NCI-H1694 (cell line): ENCODE measurements around the gene ZBTB7B.
A peak's percentile ranks its signal among the peaks of the same experiment; 100 is the strongest.

ENCODE experiments used
- DNase-seq: peaks from one replicate; lab custom pipeline; 2025; lab: John Stamatoyannopoulos, UW

ZBTB7B gene

DNA sequence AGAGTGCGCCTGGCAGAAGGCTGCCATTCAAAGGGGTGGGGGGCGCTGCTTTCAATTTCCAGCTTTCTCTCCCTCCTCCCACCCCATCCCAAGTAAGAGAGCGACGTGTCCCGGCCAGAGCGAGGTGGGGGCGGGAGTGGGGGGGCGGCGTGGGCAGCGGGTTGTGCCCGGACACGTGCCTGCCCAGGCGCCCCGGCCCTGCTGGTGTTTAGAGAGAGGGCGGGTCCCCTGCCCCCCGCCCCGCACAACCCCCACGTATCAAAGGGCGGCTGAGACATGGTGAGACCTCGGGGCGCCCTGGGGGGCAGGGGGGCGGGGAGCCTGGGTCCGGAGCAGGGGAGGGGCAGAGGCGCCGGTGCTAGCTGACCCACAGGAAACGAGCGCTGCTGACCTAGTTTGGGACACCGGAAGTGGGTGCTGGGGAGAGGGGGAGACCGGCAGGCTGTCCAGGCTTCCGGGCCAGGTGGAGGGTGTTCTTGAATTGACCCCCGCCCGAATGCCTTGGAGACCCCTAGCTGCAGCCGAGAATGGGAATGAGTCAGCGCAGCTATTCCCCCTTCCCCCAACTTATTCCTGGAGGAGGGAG lies 1.3 kb downstream of the ZBTB7B start:
- DNase-seq, result no peak

DNA sequence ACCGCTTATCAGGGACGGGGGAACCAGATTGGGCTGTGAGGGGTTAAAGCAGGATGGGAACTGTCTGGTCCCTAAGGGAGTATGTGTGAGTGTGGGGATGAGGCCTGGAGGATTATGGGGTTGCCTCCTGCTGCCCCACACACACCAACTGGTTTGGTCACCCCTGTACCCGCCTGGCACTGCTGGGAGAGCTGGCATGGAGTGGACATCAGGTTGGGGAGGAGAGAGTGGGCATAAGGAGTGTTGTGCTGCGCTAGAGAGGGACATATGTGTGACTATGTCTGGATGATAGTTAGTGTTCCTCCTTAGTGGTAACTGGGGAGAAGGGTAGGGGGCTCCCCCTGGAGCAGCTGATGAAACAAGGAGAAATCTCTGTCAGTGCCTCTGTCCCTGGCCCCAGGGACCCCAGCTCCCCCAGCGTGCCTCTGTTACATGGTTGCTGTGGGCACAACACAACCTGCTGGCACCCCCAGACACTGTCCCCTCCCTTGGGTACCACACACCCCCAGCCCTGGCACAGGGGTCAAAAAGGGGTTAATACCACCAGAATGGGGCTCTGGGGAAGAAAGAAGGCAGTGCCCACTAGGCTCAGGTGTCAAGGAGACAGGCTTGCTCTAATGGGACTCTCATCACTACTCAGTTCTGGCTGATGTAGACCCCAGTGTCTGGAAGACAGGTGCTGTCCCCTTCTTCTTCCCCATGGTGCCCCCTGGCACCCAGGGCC lies 1.9 kb downstream of the ZBTB7B start:
- DNase-seq, result no peak

DNA sequence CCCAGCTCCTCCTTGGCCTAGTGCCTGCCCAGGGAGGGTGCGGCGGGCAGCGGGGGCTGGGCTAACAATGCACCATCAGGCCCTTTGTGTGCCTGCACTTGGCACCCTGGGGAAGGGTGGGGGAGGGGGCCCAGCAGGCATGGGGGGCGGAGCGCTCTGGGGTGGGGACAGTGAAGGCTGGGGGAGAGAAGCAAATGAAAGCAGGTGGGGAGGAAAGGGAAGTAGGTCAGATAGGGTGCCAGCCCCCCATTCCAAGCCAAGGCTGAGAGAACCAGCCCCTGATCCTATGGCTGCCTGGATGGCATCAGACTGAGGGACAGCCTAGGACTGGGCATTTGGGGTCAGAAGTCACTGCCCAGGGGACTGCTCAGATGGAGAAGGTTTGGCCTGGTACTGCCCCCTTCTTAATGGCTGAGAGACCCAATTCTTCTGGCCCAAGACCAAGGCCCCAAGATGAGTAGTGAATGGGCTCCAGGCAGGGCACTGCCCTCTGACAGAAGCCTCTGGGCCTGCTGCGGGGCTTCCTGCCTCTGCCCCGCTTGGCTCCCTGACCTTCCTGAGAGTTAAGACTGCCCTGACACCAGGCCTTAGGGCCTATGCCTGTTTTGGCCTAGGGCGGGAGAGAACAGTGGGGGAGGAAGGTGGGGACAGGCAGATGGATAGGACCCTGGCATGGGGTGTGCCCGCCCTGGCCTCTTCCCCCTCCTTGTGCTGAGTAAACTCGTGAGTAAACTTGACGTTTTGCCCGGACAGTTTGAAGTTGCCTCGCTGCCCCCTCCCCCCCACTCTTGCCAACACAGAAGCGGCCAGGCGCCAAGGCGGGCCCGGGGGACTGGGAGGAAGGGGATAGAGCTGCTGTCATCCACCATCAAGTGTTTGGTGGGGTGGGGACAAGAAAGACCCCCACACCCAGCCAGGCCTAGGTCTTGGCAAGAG lies 2.7 kb downstream of the ZBTB7B start:
- no peak for DNase-seq

DNA sequence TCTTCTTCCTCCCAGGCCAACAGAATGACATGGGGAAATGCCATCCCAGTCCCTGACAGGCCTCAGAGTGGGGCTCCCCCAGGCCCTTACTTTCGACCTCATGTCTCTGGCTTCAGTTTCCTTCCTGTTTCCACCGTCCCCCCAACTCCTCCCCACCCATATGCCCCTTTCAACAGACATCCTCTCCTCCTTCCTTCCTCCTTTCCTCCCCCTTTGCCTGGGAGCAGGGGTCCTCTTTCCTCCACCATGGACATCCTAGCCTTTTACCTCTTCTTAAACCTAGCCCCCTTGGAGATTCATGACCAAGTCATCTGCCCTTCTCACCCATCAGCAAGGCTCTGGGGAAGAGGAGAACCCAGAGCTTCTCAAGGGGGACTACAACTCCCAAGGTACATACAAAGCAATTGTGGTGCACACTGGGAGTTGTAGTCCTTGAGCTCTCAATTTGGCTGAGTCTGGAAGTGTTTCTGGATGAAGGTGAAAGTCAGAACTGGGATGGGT lies 4.0 kb downstream of the ZBTB7B start:
- peak; percentile 65 for DNase-seq

DNA sequence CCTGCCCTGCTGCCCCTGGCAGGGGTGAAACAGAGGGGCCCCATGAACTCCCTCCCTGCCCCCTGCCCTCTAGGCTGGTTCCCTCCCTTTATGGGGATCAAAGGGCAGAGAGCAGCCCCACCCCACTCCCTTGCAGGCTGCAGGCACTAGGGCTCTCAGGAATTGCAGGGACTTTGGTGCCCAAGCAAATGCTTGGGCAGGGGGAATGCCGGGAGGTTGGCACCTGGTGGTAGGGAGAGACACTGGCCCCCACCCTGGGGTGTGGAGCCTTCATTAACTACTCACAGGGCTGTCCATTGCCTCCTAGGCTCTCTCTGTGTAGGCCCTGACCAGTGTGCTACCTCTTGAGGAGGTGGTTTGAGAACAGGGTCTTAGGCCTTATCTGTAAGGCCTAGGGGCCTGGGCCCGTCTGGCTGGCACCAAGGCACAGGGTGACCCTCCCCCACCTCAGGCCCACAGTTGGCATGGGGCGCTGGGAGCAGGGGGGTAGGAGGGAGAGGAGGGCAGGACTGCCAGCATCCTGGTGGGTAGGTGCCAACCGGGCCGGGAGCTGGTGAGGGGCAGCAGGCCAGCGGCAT lies 4.7 kb downstream of the ZBTB7B start:
- DNase-seq, result no peak

DNA sequence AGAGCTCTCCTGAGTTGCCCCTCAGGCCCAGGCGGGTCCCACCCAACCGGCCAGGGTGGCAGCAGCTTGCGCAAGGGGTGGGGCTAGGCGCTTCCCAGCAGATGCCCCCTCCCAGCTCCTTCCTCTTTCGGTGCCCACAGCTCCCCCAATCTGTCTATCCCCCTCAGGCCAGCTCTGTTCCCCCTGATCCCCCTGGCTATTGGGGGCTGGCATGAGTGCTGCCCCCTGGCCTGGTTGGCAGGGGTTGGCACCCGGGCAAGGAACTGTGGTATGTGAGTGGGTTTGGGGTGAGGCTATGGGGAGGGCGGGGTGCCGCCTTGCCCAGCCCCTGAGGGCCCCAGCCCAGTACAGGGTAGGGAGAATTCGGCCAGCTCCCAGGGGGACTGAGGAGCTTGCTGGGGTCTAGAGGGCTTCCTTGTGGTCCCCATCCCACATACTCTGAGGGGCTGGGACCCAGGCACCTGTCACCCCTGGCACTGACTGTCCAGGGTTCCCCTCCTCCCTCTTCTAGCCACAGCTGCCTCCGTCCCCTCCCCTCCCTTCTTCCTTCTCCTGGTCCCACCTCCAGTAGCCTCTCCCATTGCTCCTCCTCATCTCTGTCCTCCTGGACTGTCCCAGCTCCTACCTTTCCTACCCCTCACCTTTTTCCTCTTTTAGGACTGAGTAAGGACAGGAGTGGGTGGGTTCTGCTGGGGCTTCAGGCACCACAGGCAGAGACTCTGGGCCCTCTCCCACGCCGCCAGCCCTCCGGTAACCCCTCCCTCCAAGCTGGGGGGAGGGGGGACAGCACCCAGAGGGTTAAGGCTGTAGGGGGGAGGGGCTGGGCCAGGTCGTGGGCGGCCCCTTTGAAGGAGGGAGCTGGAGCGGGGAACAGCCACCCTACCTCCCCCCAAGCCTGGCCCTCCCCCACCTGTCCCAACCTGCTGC lies 5.7 kb downstream of the ZBTB7B start:
- DNase-seq, result no peak

DNA sequence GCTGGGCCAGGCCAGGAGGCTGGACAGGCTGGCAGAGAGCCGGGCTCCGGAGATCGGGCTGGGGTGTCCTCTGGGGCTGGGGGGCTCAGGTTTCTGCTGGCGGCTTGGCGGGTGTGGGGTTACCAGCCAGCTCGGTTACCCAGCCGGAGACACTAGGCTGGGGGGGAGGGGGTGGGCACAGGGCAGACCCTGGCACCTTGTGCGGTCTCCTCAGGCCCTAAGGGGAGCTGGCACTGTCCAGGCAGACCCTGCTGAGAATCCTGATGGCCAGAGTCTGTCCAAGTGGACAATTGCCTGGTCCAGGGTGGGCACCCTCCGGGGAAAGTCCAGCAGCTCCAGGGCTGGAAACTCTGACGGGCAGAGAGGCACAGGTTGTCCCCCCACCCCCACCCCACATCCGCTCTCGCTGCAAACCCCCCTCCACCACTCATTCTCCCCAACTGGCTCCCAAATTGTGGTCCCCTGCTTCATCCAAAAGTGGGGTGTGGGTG lies 6.7 kb downstream of the ZBTB7B start:
- no peak for DNase-seq

DNA sequence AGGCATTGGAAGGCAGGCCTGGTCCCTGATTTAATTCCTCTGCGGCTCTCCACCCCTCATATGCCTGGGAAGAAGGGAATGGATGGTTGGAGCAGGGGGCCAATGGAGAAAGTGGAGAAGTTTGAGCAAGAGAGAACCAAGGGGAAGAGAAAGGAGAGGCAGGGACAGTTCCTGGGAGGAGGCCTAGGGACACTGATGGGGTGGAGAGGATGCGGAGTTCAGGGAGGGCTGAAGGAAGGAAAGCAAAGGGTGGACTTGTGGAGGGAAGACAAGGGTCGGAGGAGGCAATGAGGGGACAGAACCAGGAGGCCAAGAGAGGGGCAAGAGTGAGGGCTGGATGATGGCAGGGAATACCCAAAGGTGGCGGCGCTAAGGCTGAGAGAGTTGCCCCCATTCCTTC lies 7.1 kb downstream of the ZBTB7B start:
- no peak for DNase-seq

DNA sequence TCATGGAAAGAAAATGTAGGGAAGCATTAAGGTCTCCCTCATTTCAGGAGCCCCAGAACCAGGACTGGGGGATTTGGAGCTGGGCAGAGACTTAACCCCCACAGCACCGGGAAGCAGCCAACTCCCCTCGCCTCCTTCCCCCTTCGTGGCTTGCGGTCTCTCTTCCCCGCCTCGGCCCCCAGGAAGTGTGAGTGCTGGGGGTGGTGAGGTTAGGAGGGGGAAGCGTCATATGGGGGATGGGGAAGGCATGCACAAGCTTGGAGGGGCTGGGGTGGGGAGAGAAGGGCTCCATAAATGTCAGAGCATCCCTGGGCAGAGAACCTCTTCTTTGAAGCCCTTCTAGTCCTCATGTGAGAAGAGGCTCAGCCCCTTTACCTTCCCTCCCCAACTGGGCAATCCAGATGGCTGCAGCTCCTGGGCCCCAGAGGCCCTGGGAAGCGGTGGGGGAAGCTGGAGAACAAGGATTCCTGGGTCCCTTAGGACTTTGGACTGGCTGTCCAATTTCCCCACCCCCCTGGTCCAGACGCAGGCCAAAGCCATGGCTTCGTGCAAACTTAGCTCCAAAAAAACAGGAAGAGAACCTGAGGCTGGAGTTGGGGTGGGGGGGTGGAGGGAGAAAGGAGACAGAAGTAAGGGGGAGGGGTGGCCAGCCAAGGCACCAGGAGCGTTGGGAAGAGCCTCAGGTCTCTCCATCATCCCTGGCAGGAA lies 7.8 kb downstream of the ZBTB7B start:
- no peak for DNase-seq

DNA sequence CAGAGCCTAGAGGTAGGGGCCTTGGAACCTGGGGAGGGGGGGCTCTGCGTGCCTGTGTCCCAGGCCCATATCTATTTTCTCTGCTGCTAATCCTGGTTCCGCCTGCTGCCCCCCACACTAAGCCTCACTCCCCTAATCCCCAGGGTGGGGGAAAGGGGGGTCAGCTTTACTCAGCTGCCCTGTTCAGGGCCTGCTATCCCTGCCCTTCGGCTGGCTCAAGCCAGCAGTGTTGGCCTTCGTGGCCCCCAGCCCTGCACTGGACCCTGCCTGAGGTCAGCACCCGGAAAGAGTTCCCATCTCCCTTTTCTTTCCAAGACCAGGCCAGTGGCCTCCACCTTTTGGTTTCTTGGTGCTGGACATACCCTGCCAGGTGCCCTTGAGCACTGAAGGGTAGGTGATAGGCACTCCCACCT lies 8.4 kb downstream of the ZBTB7B start:
- no peak for DNase-seq

DNA sequence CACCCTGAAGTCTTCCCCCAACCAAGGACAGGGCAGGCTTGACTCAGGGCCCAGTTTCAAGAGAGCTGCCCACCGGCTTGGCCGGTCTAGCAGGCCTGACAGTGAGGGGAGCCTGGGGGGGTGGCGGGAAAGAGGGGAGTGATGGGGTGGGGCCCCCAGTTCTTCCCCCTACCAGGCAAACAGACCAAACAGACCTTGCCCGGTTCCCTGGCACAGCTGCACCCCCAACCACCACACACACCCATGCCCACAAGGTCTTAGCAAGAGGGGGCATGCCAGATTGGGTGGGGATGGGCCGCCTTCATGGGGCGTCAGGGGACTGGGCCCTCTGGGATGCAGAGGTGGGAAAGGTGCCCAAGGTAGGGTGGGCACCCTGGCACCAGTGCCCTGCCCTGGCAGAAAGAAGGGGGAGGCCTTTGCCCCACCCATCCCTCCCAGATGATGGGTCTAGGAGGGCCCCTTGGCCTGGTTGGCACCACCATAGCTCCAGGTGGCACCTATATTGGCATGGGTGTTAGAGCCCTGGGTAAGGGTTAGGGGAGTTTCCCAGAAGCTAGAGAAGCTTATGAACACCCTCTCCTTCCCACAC lies 8.9 kb downstream of the ZBTB7B start:
- DNase-seq, result no peak

DNA sequence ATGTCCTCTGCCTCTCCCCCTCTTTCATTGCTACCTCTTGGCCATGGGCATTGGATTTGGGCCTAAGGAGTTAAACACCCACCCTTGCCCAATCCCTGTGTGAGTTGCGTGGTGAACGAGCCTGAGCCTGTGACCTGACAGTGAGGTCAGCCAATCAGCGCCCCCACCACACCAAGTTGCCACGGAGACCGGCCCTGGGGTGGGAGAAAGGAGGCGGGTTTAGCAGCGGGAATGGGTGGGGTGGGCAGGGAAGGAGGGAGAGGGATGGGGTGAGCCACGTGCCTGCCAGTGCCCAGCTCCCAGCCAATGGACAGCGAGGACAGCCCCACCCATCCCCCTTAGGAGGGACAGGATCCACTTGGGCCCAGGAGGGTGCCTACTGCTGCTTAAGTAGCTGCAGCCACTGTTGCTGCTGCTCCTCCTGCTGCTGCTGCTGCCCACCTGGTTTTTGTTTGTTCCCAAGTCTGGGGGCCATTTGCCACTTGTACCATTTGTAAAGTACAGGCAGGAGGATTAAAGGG lies 9.5 kb downstream of the ZBTB7B start:
- DNase-seq, result no peak

DNA sequence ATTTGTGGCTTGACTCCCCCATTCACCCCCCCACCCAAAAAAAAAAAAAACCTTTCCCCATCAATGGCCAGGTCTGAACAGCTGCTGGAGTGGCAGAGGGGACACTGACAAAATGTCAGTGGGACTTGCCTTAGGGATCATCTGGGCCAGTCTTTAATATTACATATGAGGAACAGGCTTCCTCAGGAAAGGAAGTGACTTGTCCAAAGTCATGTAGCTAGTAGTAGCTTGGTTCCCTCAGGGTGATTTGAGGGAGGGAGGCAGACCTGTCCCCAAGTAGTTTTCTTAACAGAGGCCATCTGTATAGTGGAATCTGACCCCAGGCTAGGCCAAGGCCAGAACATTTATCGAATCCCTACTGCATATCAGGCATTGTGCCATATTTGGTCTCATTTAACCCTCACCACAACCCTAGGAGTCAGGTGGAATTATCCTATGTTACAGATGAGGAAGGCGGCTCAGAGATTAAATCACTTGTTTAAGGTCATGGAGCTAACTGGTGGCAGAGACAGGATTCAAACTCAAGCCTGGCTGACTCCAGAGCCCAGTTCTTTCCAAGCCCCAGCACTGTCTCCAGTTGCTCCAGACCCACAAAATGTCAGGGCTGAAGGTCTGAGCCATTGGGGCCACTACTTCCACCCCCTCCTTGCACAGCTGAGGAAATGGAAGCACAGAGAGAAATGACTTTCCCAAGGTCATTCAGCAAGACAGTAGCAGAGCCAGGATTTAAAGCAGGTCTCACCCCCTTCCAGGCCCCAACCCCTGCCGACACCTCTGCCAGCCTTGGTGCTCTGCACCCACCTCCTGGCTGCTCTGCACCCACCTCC lies 10.4 kb downstream of the ZBTB7B start:
- no peak for DNase-seq

DNA sequence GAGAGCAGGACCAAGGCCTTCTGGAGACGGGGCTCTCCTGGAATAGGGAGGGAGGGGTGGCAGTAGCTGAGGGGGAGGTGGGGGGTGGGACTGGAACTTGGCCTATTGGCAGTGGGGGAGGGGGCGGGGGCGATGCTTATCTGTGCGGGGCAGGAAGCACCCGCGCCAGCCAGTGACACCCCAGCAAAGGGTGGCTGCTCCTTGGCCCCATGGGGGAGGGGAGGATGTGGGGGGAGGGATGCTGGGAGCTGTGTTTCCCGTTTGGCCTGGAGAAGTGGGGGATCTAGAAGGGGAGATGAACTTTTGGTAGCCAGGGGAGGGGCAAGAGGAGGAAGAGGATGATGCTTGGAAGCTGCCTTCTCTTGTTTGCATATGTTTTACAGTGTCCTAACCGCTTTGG lies 11.0 kb downstream of the ZBTB7B start:
- DNase-seq, result no peak

DNA sequence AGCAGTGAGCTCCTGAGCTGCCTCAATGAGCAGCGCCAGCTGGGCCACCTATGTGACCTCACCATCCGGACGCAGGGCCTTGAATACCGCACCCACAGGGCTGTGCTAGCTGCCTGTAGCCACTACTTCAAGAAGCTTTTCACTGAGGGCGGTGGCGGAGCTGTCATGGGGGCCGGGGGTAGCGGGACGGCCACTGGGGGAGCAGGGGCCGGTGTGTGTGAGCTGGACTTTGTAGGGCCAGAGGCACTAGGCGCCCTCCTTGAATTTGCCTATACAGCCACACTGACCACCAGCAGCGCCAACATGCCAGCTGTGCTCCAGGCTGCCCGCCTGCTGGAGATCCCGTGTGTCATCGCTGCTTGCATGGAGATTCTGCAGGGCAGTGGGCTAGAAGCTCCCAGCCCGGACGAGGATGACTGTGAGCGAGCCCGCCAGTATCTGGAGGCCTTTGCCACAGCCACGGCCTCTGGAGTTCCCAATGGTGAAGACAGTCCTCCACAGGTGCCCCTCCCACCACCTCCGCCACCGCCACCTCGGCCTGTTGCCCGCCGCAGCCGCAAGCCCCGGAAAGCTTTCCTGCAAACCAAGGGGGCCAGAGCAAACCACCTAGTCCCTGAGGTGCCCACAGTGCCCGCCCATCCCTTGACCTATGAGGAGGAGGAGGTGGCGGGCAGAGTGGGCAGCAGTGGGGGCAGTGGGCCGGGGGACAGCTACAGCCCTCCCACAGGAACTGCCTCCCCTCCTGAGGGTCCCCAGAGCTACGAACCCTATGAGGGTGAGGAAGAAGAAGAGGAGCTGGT lies 12.3 kb downstream of the ZBTB7B start:
- DNase-seq, result no peak

DNA sequence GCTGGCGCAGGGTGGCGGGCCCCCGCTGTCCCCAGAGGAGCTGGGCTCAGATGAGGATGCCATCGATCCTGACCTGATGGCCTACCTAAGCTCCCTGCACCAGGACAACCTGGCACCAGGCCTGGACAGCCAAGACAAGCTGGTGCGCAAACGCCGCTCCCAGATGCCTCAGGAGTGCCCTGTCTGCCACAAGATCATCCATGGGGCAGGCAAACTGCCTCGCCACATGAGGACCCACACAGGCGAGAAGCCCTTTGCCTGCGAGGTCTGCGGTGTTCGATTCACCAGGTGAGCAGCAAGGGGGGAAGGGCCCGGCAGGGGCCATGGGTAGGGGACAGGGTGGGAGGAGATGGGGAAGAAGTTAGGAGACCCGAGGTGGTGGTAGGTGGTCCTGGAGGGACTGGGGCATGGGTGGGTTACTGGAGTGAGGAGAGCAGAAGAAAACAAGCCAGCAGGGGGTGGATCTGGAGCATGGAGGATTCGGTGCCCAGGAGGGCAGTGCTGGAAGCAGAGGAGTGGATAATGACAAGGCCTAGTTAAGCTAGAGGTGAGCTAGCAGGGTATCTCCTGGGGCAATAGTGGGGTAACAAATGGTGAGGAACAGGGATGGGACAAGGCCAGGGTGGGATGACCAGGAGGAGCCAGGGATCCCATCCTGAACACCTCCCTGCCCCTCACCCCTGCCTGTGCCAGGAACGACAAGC lies 13.1 kb downstream of the ZBTB7B start:
- DNase-seq, result no peak

DNA sequence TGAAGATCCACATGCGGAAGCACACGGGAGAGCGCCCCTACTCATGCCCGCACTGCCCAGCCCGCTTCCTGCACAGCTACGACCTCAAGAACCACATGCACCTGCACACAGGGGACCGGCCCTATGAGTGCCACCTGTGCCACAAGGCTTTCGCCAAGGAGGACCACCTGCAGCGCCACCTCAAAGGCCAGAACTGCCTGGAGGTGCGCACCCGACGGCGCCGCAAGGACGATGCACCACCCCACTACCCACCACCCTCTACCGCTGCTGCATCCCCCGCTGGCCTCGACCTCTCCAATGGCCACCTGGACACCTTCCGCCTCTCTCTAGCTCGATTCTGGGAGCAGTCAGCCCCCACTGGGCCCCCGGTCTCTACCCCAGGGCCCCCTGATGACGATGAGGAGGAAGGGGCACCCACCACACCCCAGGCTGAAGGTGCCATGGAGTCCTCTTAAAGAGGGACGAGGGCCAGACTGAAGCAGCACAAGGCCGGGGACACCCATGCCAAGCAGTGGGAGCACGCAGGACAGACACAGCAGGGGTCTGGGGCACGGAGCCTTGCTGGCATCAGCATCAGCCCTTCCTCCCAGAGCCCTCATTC lies 13.7 kb downstream of the ZBTB7B start:
- no peak for DNase-seq
